B cell (primary cell): ENCODE results near the gene TSPOAP1.

Experiments used
- EZH2 ChIP-seq: IDR thresholded peaks from 2 replicates; pipeline ENCODE4 v1.6.1; 2012; ENCODE audit warnings: borderline replicate concordance, low read depth, mild to moderate bottlenecking, moderate library complexity, low read length; ENCODE audit not compliant: insufficient read depth, poor library complexity, severe bottlenecking
- TF ChIP-seq, protein P1 (sequence below): fragments of 200-600 bp; IDR thresholded peaks from one replicate; pipeline ENCODE4 v1.8.0; 2022; ENCODE audit warnings: antibody characterized with exemption, mild to moderate bottlenecking

DNA sequence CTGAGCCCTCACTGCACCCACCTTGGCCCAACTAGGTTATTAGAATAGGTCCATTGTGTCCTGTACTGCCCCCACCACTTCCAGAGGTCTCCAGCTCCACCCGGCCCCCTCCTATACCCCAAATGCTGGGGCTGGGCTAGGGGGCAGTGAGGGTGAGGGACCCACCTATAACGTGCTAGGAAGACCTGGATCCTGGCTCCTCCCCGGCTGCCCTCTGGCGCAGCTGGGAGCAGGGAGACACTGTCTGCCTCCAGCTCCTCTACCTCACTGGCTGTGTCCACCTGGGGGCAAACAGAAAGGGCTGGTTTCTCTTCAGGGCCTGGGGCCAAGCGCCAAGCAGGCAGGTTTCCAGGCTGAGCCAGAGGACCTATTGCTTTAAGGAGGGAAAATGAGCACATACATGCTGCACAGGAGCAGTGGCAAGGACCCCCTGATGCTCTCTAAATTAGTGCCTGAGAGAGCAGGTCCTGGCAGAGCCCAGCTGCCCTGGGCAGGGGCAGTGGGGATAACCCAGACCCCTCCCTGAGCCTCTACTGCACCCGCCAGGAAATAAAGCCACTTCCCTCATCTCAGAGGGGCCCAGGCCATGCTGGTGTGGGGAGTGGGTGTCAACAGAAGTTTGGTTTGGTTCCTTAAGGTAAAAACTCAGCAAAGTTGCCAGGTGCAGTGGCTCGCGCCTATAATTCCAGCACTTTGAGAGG is 12.2 kb downstream of the TSPOAP1 start:
- TF ChIP-seq, protein P1, sequence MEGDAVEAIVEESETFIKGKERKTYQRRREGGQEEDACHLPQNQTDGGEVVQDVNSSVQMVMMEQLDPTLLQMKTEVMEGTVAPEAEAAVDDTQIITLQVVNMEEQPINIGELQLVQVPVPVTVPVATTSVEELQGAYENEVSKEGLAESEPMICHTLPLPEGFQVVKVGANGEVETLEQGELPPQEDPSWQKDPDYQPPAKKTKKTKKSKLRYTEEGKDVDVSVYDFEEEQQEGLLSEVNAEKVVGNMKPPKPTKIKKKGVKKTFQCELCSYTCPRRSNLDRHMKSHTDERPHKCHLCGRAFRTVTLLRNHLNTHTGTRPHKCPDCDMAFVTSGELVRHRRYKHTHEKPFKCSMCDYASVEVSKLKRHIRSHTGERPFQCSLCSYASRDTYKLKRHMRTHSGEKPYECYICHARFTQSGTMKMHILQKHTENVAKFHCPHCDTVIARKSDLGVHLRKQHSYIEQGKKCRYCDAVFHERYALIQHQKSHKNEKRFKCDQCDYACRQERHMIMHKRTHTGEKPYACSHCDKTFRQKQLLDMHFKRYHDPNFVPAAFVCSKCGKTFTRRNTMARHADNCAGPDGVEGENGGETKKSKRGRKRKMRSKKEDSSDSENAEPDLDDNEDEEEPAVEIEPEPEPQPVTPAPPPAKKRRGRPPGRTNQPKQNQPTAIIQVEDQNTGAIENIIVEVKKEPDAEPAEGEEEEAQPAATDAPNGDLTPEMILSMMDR, result no peak
- no peak for TF ChIP-seq EZH2
